Jurkat, Clone E6-1 (cell line): ENCODE measurements around the gene TSSK6. TPM values are rescaled to one million over a fixed set of nuclear protein-coding genes. Genes with fewer than 3 reads are reported as not detected.
A peak's percentile ranks its signal among the peaks of the same experiment; 100 is the strongest.

Experiments
- DNase-seq: peaks from one replicate; pipeline ENCODE4 v3.0.0-alpha.2; 2011; ENCODE audit warnings: low read depth, low spot score
- H3K4me3 ChIP-seq: 2 replicates; pipeline ENCODE4 v1.5.1; 2011; ENCODE audit warnings: mild to moderate bottlenecking, low read length, control low read depth, moderate library complexity
- polyA plus RNA-seq: library from polyadenylated mRNA; unstranded; fragments of >200 nt; gene quantifications from one replicate; pipeline ENCODE4 v1.2.1, GENCODE V29; 2012; ENCODE audit warnings: missing spikeins; ENCODE audit not compliant: insufficient read length, insufficient read depth

The TSSK6 gene
- 5.2 TPM for polyA plus RNA-seq

- no peak for DNase-seq
- H3K4me3 ChIP-seq: peak within 1 kb of the TSS; percentile 96
Observed at GRCh38 chr19:19514881-19515641, at the start of gene TSSK6. Gene TSSK6 (minus strand): TSS chr19:19515548. CDS start chr19:19515427, 121 bp downstream.

GRCh38 chr19:19563348-19563848, 48.0 kb upstream of the TSSK6 start:
- DNase-seq: no peak

GRCh38 chr19:19562665-19563347, 47.5 kb upstream of the TSSK6 start:
- no peak for DNase-seq

More at GRCh38 chr19:19563348-19563848, 48.0 kb upstream of the TSSK6 start:
- H3K4me3 ChIP-seq: no peak overlapping the region

GRCh38 chr19:19561946-19562664, 46.8 kb upstream of the TSSK6 start:
- no peak overlapping the region for H3K4me3 ChIP-seq
- no peak for DNase-seq

More at GRCh38 chr19:19562665-19563347, 47.5 kb upstream of the TSSK6 start:
- no peak overlapping the region for H3K4me3 ChIP-seq

- no peak for DNase-seq
- H3K4me3 ChIP-seq: no peak overlapping the region
Observed at GRCh38 chr19:19559931-19560330, 44.6 kb upstream of the TSSK6 start.

GRCh38 chr19:19558636-19559035, 43.3 kb upstream of the TSSK6 start:
- H3K4me3 ChIP-seq: no peak overlapping the region
- DNase-seq: no peak

GRCh38 chr19:19558055-19558454, 42.7 kb upstream of the TSSK6 start:
- no peak overlapping the region for H3K4me3 ChIP-seq
- DNase-seq: no peak

GRCh38 chr19:19554074-19555023, 39.0 kb upstream of the TSSK6 start:
- DNase-seq: peak; percentile 17
- H3K4me3 ChIP-seq: no peak overlapping the region

GRCh38 chr19:19553670-19554069, 38.3 kb upstream of the TSSK6 start:
- no peak for DNase-seq
- no peak overlapping the region for H3K4me3 ChIP-seq

- H3K4me3 ChIP-seq: no peak overlapping the region
- no peak for DNase-seq
Observed at GRCh38 chr19:19552798-19553197, 37.5 kb upstream of the TSSK6 start.

GRCh38 chr19:19551853-19552192, 36.5 kb upstream of the TSSK6 start:
- DNase-seq: no peak
- no peak overlapping the region for H3K4me3 ChIP-seq

GRCh38 chr19:19550972-19551852, 35.9 kb upstream of the TSSK6 start:
- H3K4me3 ChIP-seq: no peak overlapping the region
- DNase-seq: no peak

- no peak for DNase-seq
- H3K4me3 ChIP-seq: no peak overlapping the region
Observed at GRCh38 chr19:19550485-19550929, 35.2 kb upstream of the TSSK6 start.

- no peak overlapping the region for H3K4me3 ChIP-seq
- no peak for DNase-seq
Observed at GRCh38 chr19:19549804-19550464, 34.6 kb upstream of the TSSK6 start.

- no peak overlapping the region for H3K4me3 ChIP-seq
Observed at GRCh38 chr19:19548915-19549759, 33.8 kb upstream of the TSSK6 start.

GRCh38 chr19:19547674-19548336, 32.5 kb upstream of the TSSK6 start:
- no peak for DNase-seq
- H3K4me3 ChIP-seq: no peak overlapping the region

More at GRCh38 chr19:19548915-19549759, 33.8 kb upstream of the TSSK6 start:
- DNase-seq: no peak
